H9 (cell line): ENCODE data around the gene NCAN. TPM values are rescaled to one million over a fixed set of nuclear protein-coding genes. Genes with fewer than 3 reads are reported as not detected.

Experiments used
- DNase-seq: peaks from one replicate; pipeline ENCODE4 v3.0.0-alpha.2; 2017
- H2AFZ ChIP-seq: one replicate; pipeline ENCODE4 v1.6.1; 2013; ENCODE audit warnings: mild to moderate bottlenecking, low read length, control low read depth, moderate library complexity
- H2AK5ac ChIP-seq: 2 replicates; pipeline ENCODE4 v1.6.1; 2013; ENCODE audit warnings: low read length, control low read depth, mixed read lengths; ENCODE audit not compliant: insufficient read length
- H2BK120ac ChIP-seq: one replicate; pipeline ENCODE4 v1.6.1; 2013; ENCODE audit warnings: low read depth, mild to moderate bottlenecking, low read length, control low read depth, inconsistent platforms; ENCODE audit not compliant: poor library complexity, severe bottlenecking
- H2BK12ac ChIP-seq: 2 replicates; pipeline ENCODE4 v1.6.1; 2013; ENCODE audit warnings: low read length, control low read depth, mixed read lengths, low read depth; ENCODE audit not compliant: insufficient read length
- H2BK15ac ChIP-seq: 2 replicates; pipeline ENCODE4 v1.6.1; 2013; ENCODE audit warnings: low read depth, low read length, control low read depth
- H2BK20ac ChIP-seq: one replicate; pipeline ENCODE4 v1.6.1; 2013; ENCODE audit warnings: low read depth, mild to moderate bottlenecking, low read length, control low read depth, inconsistent platforms; ENCODE audit not compliant: poor library complexity, severe bottlenecking
- H2BK5ac ChIP-seq: 2 replicates; pipeline ENCODE4 v1.6.1; 2013; ENCODE audit warnings: low read length, control low read depth, mixed read lengths; ENCODE audit not compliant: insufficient read length
- H3K14ac ChIP-seq: 2 replicates; pipeline ENCODE4 v1.6.1; 2013; ENCODE audit warnings: low read length, control low read depth; ENCODE audit not compliant: insufficient read depth
- H3K18ac ChIP-seq: 2 replicates; pipeline ENCODE4 v1.6.1; 2013; ENCODE audit warnings: low read depth, mild to moderate bottlenecking, mixed read lengths, low read length, control low read depth; ENCODE audit not compliant: insufficient read length
- H3K23ac ChIP-seq: 2 replicates; pipeline ENCODE4 v1.6.1; 2013; ENCODE audit warnings: low read length, control low read depth, mixed read lengths, low read depth; ENCODE audit not compliant: insufficient read length
- H3K23me2 ChIP-seq: 2 replicates; pipeline ENCODE4 v1.6.1; 2013; ENCODE audit warnings: low read depth, mild to moderate bottlenecking, mixed read lengths, low read length, control low read depth; ENCODE audit not compliant: insufficient read length, poor library complexity, severe bottlenecking
- H3K27ac ChIP-seq: 2 replicates; pipeline ENCODE4 v1.5.1; 2013; ENCODE audit warnings: low read length, control low read depth, mixed read lengths, low read depth; ENCODE audit not compliant: insufficient read length
- H3K27me3 ChIP-seq: 2 replicates; pipeline ENCODE4 v1.6.1; 2013; ENCODE audit warnings: low read length, control low read depth, inconsistent platforms; ENCODE audit not compliant: insufficient read depth
- H3K4ac ChIP-seq: 2 replicates; pipeline ENCODE4 v1.6.1; 2013; ENCODE audit warnings: low read depth, mild to moderate bottlenecking, control low read depth, inconsistent platforms, low read length, moderate library complexity
- H3K4me1 ChIP-seq: 2 replicates; pipeline ENCODE4 v1.6.1; 2013; ENCODE audit warnings: low read length, control low read depth, inconsistent platforms; ENCODE audit not compliant: insufficient read depth
- H3K4me2 ChIP-seq: 2 replicates; pipeline ENCODE4 v1.6.1; 2013; ENCODE audit warnings: low read length, control low read depth, mixed read lengths; ENCODE audit not compliant: insufficient read length, insufficient read depth
- H3K56ac ChIP-seq: 2 replicates; pipeline ENCODE4 v1.6.1; 2013; ENCODE audit warnings: low read depth, mild to moderate bottlenecking, mixed read lengths, low read length, control low read depth; ENCODE audit not compliant: insufficient read length
- H3K79me1 ChIP-seq: 2 replicates; pipeline ENCODE4 v1.6.1; 2013; ENCODE audit warnings: low read depth, mild to moderate bottlenecking, moderate library complexity, low read length, control low read depth, inconsistent platforms; ENCODE audit not compliant: insufficient read depth, poor library complexity, severe bottlenecking
- H3K79me2 ChIP-seq: 2 replicates; pipeline ENCODE4 v1.6.1; 2013; ENCODE audit warnings: low read length, control low read depth, inconsistent platforms; ENCODE audit not compliant: insufficient read depth
- H3K9ac ChIP-seq: 2 replicates; pipeline ENCODE4 v1.6.1; 2013; ENCODE audit warnings: low read length, control low read depth, mixed read lengths; ENCODE audit not compliant: insufficient read length; ENCODE audit errors: extremely low read depth
- H3K9me3 ChIP-seq: one replicate; pipeline ENCODE4 v1.6.1; 2013; ENCODE audit warnings: low read depth, low read length, inconsistent platforms; ENCODE audit not compliant: control insufficient read depth
- H3T11ph ChIP-seq: one replicate; pipeline ENCODE4 v1.6.1; 2013; ENCODE audit warnings: mild to moderate bottlenecking, low read length, control low read depth, inconsistent platforms
- H4K20me1 ChIP-seq: one replicate; pipeline ENCODE4 v1.6.1; 2013; ENCODE audit not compliant: control insufficient read depth, insufficient read length, insufficient read depth
- H4K5ac ChIP-seq: 2 replicates; pipeline ENCODE4 v1.6.1; 2013; ENCODE audit warnings: low read depth, mild to moderate bottlenecking, mixed read lengths, low read length, control low read depth; ENCODE audit not compliant: insufficient read length
- H4K8ac ChIP-seq: replicated peaks from 2 replicates; pipeline ENCODE4 v1.6.1; 2013; ENCODE audit warnings: low read length, control low read depth, mixed read lengths, low read depth; ENCODE audit not compliant: insufficient read length
- H4K91ac ChIP-seq: 2 replicates; pipeline ENCODE4 v1.6.1; 2013; ENCODE audit warnings: low read depth, mild to moderate bottlenecking, moderate library complexity, mixed read lengths, low read length, control low read depth; ENCODE audit not compliant: insufficient read length
- H3K27ac Mint-ChIP-seq, 3 experiments: 2 replicates in 2 of 3; 3 replicates in 1 of 3; pipeline ENCODE4 v1.8.0; 2020 to 2021; ENCODE audit warnings: mixed read lengths in 3 of 3, mild to moderate bottlenecking in 1 of 3, moderate library complexity in 1 of 3
- H3K27me3 Mint-ChIP-seq: 2 replicates; pipeline ENCODE4 v1.8.0; 2021; ENCODE audit warnings: low read depth, mild to moderate bottlenecking, moderate library complexity, mixed read lengths
- H3K36me3 Mint-ChIP-seq, 3 experiments: 2 replicates in 2 of 3; 3 replicates in 1 of 3; pipeline ENCODE4 v1.8.0; 2020 to 2021; ENCODE audit warnings: low read depth in 3 of 3, mixed read lengths in 3 of 3; ENCODE audit not compliant: insufficient read depth in 1 of 3
- H3K4me1 Mint-ChIP-seq, 2 experiments: 2 replicates each; pipeline ENCODE4 v1.8.0; 2020; ENCODE audit warnings: mixed read lengths in 2 of 2
- H3K4me3 Mint-ChIP-seq, 2 experiments: 2 replicates in 1 of 2; 3 replicates in 1 of 2; pipeline ENCODE4 v1.8.0; 2020 to 2021; ENCODE audit warnings: mild to moderate bottlenecking in 2 of 2, mixed read lengths in 2 of 2, moderate library complexity in 1 of 2
- H3K9me3 Mint-ChIP-seq, 2 experiments: 2 replicates in 1 of 2; 3 replicates in 1 of 2; pipeline ENCODE4 v1.8.0; 2020; ENCODE audit warnings: mild to moderate bottlenecking in 2 of 2, mixed read lengths in 2 of 2, moderate library complexity in 1 of 2
- CTCF ChIP-seq: fragments of 200-600 bp; sonication (generic); conservative IDR thresholded peaks from 3 replicates; pipeline ENCODE4 v1.8.0; 2021; ENCODE audit warnings: antibody characterized with exemption, mild to moderate bottlenecking
- WGBS: extraction: QIAGEN DNeasy Blood & Tissue Kit; methylation state at CpG from one replicate; pipeline ENCODE4 v1.1.7; 2013; ENCODE audit warnings: missing lambda C conversion rate, low lambda C conversion rate, mixed read lengths; ENCODE audit not compliant: insufficient read length; ENCODE audit errors: extremely low coverage; 5-methylcytosine and 5-hydroxymethylcytosine counted together
- total RNA-seq: library from RNA; stranded (reverse); gene quantifications from 2 replicates; pipeline ENCODE4 v1.2.1, GENCODE V29; 2021

Gene NCAN
- total RNA-seq, 1 experiment from 2014 or later: 1.6 TPM

GRCh38 chr19:19207637-19208572, 3.9 kb upstream of the NCAN start:
- no peak overlapping the region for H2BK20ac ChIP-seq
- H3K23me2 ChIP-seq: peaks cover 7% of the 10 kb centered on the region
- H2BK120ac ChIP-seq: no peak overlapping the region
- H3K14ac ChIP-seq: no peak overlapping the region
- H4K5ac ChIP-seq: no peak overlapping the region
- no peak overlapping the region for H3K9ac ChIP-seq
- no peak overlapping the region for H3K18ac ChIP-seq
- peaks cover 0 to 9% of the 10 kb centered on the region in 2 experiments; a peak in 3 of 5 replicates for H3K9me3 Mint-ChIP-seq
- no peaks in the 10 kb centered on the region for H3K4me1 ChIP-seq
- no peak overlapping the region for H3K4ac ChIP-seq
- no CpG with 5 or more reads among the region's 8 CpGs for WGBS
- no peaks in the 10 kb centered on the region for H4K20me1 ChIP-seq
- H3K9me3 ChIP-seq: no peaks in the 10 kb centered on the region
- no peak overlapping the region for H3K23ac ChIP-seq
- H3K56ac ChIP-seq: no peak overlapping the region
- H3T11ph ChIP-seq: no peak overlapping the region
- no peak overlapping the region for H2BK12ac ChIP-seq
- no peaks in the 10 kb centered on the region for H3K79me1 ChIP-seq
- no peak overlapping the region for H2AK5ac ChIP-seq
- H3K36me3 Mint-ChIP-seq: no peaks in the 10 kb centered on the region; a peak in 2 of 7 replicates
- no peak overlapping the region for H2AFZ ChIP-seq
- no peak overlapping the region for H3K27ac ChIP-seq
- TF ChIP-seq CTCF: no peak
- H3K27me3 ChIP-seq: peaks cover 39% of the 10 kb centered on the region; the same call in 1 of the 2 replicates
- DNase-seq: no peak
- no peak overlapping the region for H3K27ac Mint-ChIP-seq
- no peak overlapping the region for H2BK15ac ChIP-seq
- H3K4me1 Mint-ChIP-seq: peaks cover 6 to 27% of the 10 kb centered on the region in 2 experiments
- H3K4me3 Mint-ChIP-seq: no peak overlapping the region; a peak in 1 of 5 replicates
- no peaks in the 10 kb centered on the region for H3K79me2 ChIP-seq
- H3K27me3 Mint-ChIP-seq: peaks cover 94% of the 10 kb centered on the region
- no peak overlapping the region for H2BK5ac ChIP-seq
- H4K91ac ChIP-seq: no peak overlapping the region
- H3K4me2 ChIP-seq: no peak overlapping the region
- no peak overlapping the region for H4K8ac ChIP-seq
